Natural killer cell (primary cell): ENCODE measurements around the gene CFAP92. TPM values are rescaled to one million over a fixed set of nuclear protein-coding genes. Genes with fewer than 3 reads are reported as not detected.

Experiments
- ATAC-seq, 3 donors: fragments of 150-1000 bp in 2 of 3; fragments of 200-7000 bp in 1 of 3; cut with Tn5 transposase; 1 replicate in 1 of 3; 2 replicates in 2 of 3; pipeline ENCODE4 v1.10.0; 2021; ENCODE audit warnings: mild to moderate bottlenecking in 2 of 3, moderate library complexity in 2 of 3
- DNase-seq, 2 donors: peaks; one replicate each; pipeline versions ENCODE4 v3.0.0 to v3.0.0-alpha.2; 2013 to 2021; ENCODE audit warnings: mixed read lengths in 1 of 2
- H3K27ac ChIP-seq: one replicate; pipeline ENCODE4 v1.5.1; 2013; ENCODE audit warnings: mild to moderate bottlenecking, low read length
- H3K27me3 ChIP-seq: one replicate; pipeline ENCODE4 v1.6.1; 2013; ENCODE audit warnings: low read length; ENCODE audit not compliant: control insufficient read depth, insufficient read depth
- H3K36me3 ChIP-seq: one replicate; pipeline ENCODE4 v1.6.1; 2013; ENCODE audit warnings: low read length; ENCODE audit not compliant: control insufficient read depth, insufficient read depth
- H3K4me1 ChIP-seq: one replicate; pipeline ENCODE4 v1.6.1; 2013; ENCODE audit warnings: low read length; ENCODE audit not compliant: control insufficient read depth, insufficient read depth
- H3K4me3 ChIP-seq: one replicate; pipeline ENCODE4 v1.5.1; 2013; ENCODE audit warnings: low read length
- H3K9me3 ChIP-seq: one replicate; pipeline ENCODE4 v1.6.1; 2013; ENCODE audit warnings: low read length; ENCODE audit not compliant: control insufficient read depth, insufficient read depth
- H3K27ac Mint-ChIP-seq, 2 donors: one replicate each; pipeline ENCODE4 v1.8.0; 2022; ENCODE audit warnings: mild to moderate bottlenecking in 2 of 2, mixed read lengths in 2 of 2, moderate library complexity in 1 of 2
- H3K27me3 Mint-ChIP-seq, 2 donors: one replicate each; pipeline ENCODE4 v1.8.0; 2022; ENCODE audit warnings: low read depth in 2 of 2, mixed read lengths in 2 of 2
- H3K36me3 Mint-ChIP-seq: one replicate; pipeline ENCODE4 v1.8.0; 2022; ENCODE audit warnings: mixed read lengths
- H3K4me1 Mint-ChIP-seq, 2 donors: one replicate each; pipeline ENCODE4 v1.8.0; 2022; ENCODE audit warnings: mixed read lengths in 2 of 2
- H3K4me3 Mint-ChIP-seq: one replicate; pipeline ENCODE4 v1.8.0; 2022; ENCODE audit warnings: mild to moderate bottlenecking, moderate library complexity, mixed read lengths
- H3K9me3 Mint-ChIP-seq, 2 donors: one replicate each; pipeline ENCODE4 v1.8.0; 2022; ENCODE audit warnings: mixed read lengths in 2 of 2
- WGBS: methylation state at CpG from one replicate; pipeline ENCODE4 v1.1.7; 2013; ENCODE audit warnings: missing lambda C conversion rate; ENCODE audit not compliant: insufficient coverage; 5-methylcytosine and 5-hydroxymethylcytosine counted together
- intact Hi-C: fragments of 100-400 bp; cut with micrococcal nuclease; formaldehyde crosslinking; loops from one replicate; pipeline ENCODE4 v1.14.2; 2022
- total RNA-seq, 4 donors: library from RNA; stranded (reverse); fragments of 120-200 nt in 1 of 4; gene quantifications; one replicate each; pipeline versions ENCODE4 v1.2.3 to v1.2.4, GENCODE V29; 2013 to 2022
- TF ChIP-seq, protein P1 (sequence below): fragments of 200-600 bp; IDR thresholded peaks from one replicate; pipeline ENCODE4 v1.8.0; 2022; ENCODE audit warnings: antibody characterized with exemption

Gene CFAP92
- total RNA-seq, 3 donors from 2014 or later (not counting 1 experiment from before 2014, with no cell fraction given): 0.26 to 0.43 (median 0.41) TPM

GRCh38 chr3:128970740-128971047 lies 23.2 kb downstream of the CFAP92 start:
- no peaks in the 10 kb centered on the region for H3K9me3 Mint-ChIP-seq
- H3K4me3 Mint-ChIP-seq: no peak overlapping the region
- H3K36me3 Mint-ChIP-seq: no peaks in the 10 kb centered on the region
- WGBS: no CpG with 5 or more reads among the region's 1 CpG
- Histone ChIP-seq H3K27me3 (no peaks in the 10 kb centered on the region), H3K27ac (no peak overlapping the region), H3K36me3 (no peaks in the 10 kb centered on the region), H3K4me1 (peaks cover 10% of the 10 kb centered on the region), H3K9me3 (no peaks in the 10 kb centered on the region), H3K4me3 (no peak overlapping the region)
- peak overlapping the region in 1 of 2 donors; percentile 12 for H3K27ac Mint-ChIP-seq
- intact Hi-C loops: loop anchor here (1.0 kb wide), 1 partner anchor 275 kb away; no protein-coding TSS in a partner anchor
- no peaks in the 10 kb centered on the region for H3K4me1 Mint-ChIP-seq
- TF ChIP-seq, protein P1, sequence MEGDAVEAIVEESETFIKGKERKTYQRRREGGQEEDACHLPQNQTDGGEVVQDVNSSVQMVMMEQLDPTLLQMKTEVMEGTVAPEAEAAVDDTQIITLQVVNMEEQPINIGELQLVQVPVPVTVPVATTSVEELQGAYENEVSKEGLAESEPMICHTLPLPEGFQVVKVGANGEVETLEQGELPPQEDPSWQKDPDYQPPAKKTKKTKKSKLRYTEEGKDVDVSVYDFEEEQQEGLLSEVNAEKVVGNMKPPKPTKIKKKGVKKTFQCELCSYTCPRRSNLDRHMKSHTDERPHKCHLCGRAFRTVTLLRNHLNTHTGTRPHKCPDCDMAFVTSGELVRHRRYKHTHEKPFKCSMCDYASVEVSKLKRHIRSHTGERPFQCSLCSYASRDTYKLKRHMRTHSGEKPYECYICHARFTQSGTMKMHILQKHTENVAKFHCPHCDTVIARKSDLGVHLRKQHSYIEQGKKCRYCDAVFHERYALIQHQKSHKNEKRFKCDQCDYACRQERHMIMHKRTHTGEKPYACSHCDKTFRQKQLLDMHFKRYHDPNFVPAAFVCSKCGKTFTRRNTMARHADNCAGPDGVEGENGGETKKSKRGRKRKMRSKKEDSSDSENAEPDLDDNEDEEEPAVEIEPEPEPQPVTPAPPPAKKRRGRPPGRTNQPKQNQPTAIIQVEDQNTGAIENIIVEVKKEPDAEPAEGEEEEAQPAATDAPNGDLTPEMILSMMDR: no peak
- peak in 2 of 3 donors; percentile 37 to 50 for ATAC-seq
- no peaks in the 10 kb centered on the region for H3K27me3 Mint-ChIP-seq
- peak in 1 of 2 donors; percentile 14 for DNase-seq

DNA sequence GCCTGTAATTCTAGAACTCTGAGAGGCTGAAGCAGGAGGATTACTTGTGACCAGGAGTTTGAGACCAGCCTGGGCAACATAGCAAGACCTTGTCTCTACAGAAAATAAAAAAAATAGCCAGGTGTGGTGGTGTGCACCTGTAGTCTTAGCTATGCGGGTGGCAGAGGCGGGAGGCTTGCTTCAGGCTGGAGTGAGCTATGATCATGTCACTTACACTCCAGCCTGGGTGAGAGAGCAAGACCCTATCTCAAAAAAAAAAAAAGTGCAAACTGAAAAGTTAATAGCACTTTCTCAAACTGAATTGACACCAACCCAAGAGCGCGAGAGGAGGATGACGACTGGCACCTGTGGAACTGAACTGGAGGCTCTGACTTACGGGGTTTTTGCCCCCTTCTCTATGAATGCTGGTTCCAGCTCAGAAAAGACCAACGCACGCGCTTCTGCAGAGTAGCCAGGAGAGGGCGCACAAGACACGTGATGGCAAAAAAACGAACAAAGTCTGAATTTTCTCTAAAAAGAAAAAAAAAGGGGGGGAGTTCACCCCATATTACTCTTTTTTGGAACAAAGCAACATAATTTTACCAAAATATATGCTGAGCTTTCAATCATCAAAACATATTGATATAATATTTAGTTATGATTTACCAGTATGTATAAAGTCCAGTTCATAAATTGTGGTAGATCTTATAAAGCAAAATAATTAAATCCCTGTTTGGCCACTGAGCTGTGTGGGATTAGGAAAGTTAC lies 23.7 kb downstream of the CFAP92 start:
- Mint-ChIP-seq H3K27ac (peak overlapping the region in 1 of 2 donors; percentile 12), H3K4me3 (no peak overlapping the region), H3K27me3 (no peaks in the 10 kb centered on the region), H3K4me1 (no peaks in the 10 kb centered on the region), H3K9me3 (no peaks in the 10 kb centered on the region), H3K36me3 (no peaks in the 10 kb centered on the region)
- Histone ChIP-seq H3K4me3 (no peak overlapping the region), H3K36me3 (no peaks in the 10 kb centered on the region), H3K27me3 (no peaks in the 10 kb centered on the region), H3K9me3 (no peaks in the 10 kb centered on the region), H3K4me1 (peaks cover 10% of the 10 kb centered on the region), H3K27ac (no peak overlapping the region)
- TF ChIP-seq, protein P1: peak; percentile 96
- ATAC-seq: peak; percentile 77 to 89 (median 79)
- DNase-seq: peak; percentile 47 to 85
- intact Hi-C loops: loop anchor here (1.0 kb wide), 1 partner anchor 275 kb away; no protein-coding TSS in a partner anchor
- WGBS: 16% methylated on average over 12 of the region's 12 CpGs

GRCh38 chr3:128967748-128968355 lies 26.0 kb downstream of the CFAP92 start:
- Histone ChIP-seq H3K4me3 (no peak overlapping the region), H3K9me3 (no peaks in the 10 kb centered on the region), H3K4me1 (peaks cover 10% of the 10 kb centered on the region), H3K27me3 (no peaks in the 10 kb centered on the region), H3K27ac (no peak overlapping the region), H3K36me3 (no peaks in the 10 kb centered on the region)
- ATAC-seq (no peak), DNase-seq (no peak)
- H3K27me3 Mint-ChIP-seq: no peaks in the 10 kb centered on the region
- H3K9me3 Mint-ChIP-seq: no peaks in the 10 kb centered on the region
- H3K4me3 Mint-ChIP-seq: no peak overlapping the region
- no peak overlapping the region for H3K27ac Mint-ChIP-seq
- 91% methylated on average over 5 of the region's 6 CpGs for WGBS
- no peaks in the 10 kb centered on the region for H3K4me1 Mint-ChIP-seq
- H3K36me3 Mint-ChIP-seq: no peaks in the 10 kb centered on the region
- intact Hi-C loops: no loop called here
- TF ChIP-seq, protein P1: no peak
